GM06990 (cell line): ENCODE measurements around the gene PYCARD.

ENCODE experiments used
- DNase-seq: peaks from one replicate; pipeline ENCODE4 v3.0.0-alpha.2; 2011; ENCODE audit not compliant: insufficient read length; ENCODE audit errors: extremely low read depth
- H3K27me3 ChIP-seq: replicated peaks from 2 replicates; pipeline ENCODE4 v1.6.0; 2011; ENCODE audit warnings: low read length; ENCODE audit not compliant: control insufficient read depth, insufficient read depth
- H3K36me3 ChIP-seq: 2 replicates; pipeline ENCODE4 v1.5.1; 2011; ENCODE audit warnings: low read length; ENCODE audit not compliant: control insufficient read depth, insufficient read depth
- H3K4me3 ChIP-seq: replicated peaks from 2 replicates; pipeline ENCODE4 v1.5.1; 2011; ENCODE audit warnings: low read depth, mild to moderate bottlenecking, control low read depth, low read length
- CTCF ChIP-seq: IDR thresholded peaks from 2 replicates; pipeline ENCODE4 v1.5.1; 2011; ENCODE audit warnings: low read length, control low read depth, mild to moderate bottlenecking, inconsistent platforms; ENCODE audit not compliant: insufficient read depth, poor library complexity, severe bottlenecking

The PYCARD gene

GRCh38 chr16:31224092-31224955, 21.8 kb upstream of the PYCARD start:
- Histone ChIP-seq H3K27me3 (no peaks in the 10 kb centered on the region; the same call in 1 of the 2 replicates), H3K36me3 (no peaks in the 10 kb centered on the region), H3K4me3 (no peak overlapping the region)
- no peak for TF ChIP-seq CTCF
- DNase-seq = no peak

DNA sequence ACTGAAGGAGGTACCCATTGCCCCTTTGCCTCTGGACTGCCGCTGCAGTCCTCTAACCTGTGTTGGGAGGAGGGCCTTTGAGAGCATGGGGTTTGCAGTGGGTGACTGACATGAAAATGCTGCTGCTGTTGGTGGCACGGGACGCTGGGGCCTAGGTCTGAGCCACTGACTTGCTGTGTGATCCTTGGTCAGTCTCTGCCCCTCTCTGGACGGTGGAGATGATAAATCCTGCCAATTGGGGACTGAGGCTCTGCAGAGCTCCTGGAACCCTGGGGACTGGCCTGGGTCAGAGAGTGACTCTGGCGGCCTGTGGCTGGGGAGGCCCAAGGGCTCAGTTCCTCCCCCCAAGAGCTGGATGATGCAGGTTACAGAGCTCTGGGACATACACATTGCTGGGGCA, 20.5 kb upstream of the PYCARD start:
- DNase-seq = no peak
- H3K36me3 ChIP-seq = no peaks in the 10 kb centered on the region
- H3K27me3 ChIP-seq = no peaks in the 10 kb centered on the region; the same call in 1 of the 2 replicates
- TF ChIP-seq CTCF = no peak
- no peak overlapping the region for H3K4me3 ChIP-seq

GRCh38 chr16:31221357-31222160, 19.0 kb upstream of the PYCARD start:
- Histone ChIP-seq H3K27me3 (peaks cover 3% of the 10 kb centered on the region), H3K4me3 (no peak overlapping the region), H3K36me3 (no peaks in the 10 kb centered on the region)
- TF ChIP-seq CTCF = no peak
- DNase-seq = no peak

- no peak overlapping the region for H3K4me3 ChIP-seq
- TF ChIP-seq CTCF = no peak
- peaks cover 3% of the 10 kb centered on the region for H3K27me3 ChIP-seq
- H3K36me3 ChIP-seq = no peaks in the 10 kb centered on the region
- no peak for DNase-seq
Observed at GRCh38 chr16:31219154-31219741, 16.7 kb upstream of the PYCARD start.

GRCh38 chr16:31217136-31217530, 14.6 kb upstream of the PYCARD start:
- peaks cover 3% of the 10 kb centered on the region for H3K27me3 ChIP-seq
- no peaks in the 10 kb centered on the region for H3K36me3 ChIP-seq
- no peak for TF ChIP-seq CTCF
- no peak overlapping the region for H3K4me3 ChIP-seq
- no peak for DNase-seq
